Fibroblast of the conjunctiva (primary cell): Measurements from ENCODE around the gene ZNF649.
"Not testable (repeated sequence)": the region's sequence is repeated elsewhere in the genome, so short reads cannot be mapped to it uniquely, and the experiment has no call there.

Experiments used
- DNase-seq: peaks from one replicate; pipeline ENCODE4 v3.0.0-alpha.2; 2010; ENCODE audit warnings: low read depth

The ZNF649 gene

GRCh38 chr19:51904331-51905165 is at the start of gene ZNF649:
Gene ZNF649, minus strand, starts transcription at chr19:51905017. Its CDS starts 4,910 bp downstream, at chr19:51900107.
- DNase-seq = peak; percentile 65

GRCh38 chr19:51948975-51949374 is 44.2 kb upstream of the ZNF649 start:
- DNase-seq = peak; percentile 21

- no peak for DNase-seq
These were observed 41.8 kb upstream of the ZNF649 start for GRCh38 chr19:51946602-51947001.

GRCh38 chr19:51944798-51945552 is 40.2 kb upstream of the ZNF649 start:
- DNase-seq = no peak

GRCh38 chr19:51938936-51939335 is 34.1 kb upstream of the ZNF649 start:
- DNase-seq = no peak

- no peak for DNase-seq
These were observed 27.1 kb upstream of the ZNF649 start for GRCh38 chr19:51931921-51932320.

GRCh38 chr19:51927859-51928258 is 23.0 kb upstream of the ZNF649 start:
- no peak for DNase-seq

GRCh38 chr19:51926784-51927741 is 22.2 kb upstream of the ZNF649 start, which contains the start of gene ZNF613:
Gene ZNF613, plus strand, starts transcription at chr19:51927472. Its CDS starts 8,749 bp downstream, at chr19:51936221.
- peak; percentile 91 for DNase-seq

GRCh38 chr19:51926426-51926783 is 21.6 kb upstream of the ZNF649 start:
- no peak for DNase-seq

GRCh38 chr19:51921949-51922348 is 17.1 kb upstream of the ZNF649 start:
- no peak for DNase-seq

GRCh38 chr19:51919606-51920005 is 14.8 kb upstream of the ZNF649 start:
- DNase-seq = no peak

- DNase-seq = no peak
These were observed 11.3 kb upstream of the ZNF649 start for GRCh38 chr19:51916167-51916566.

GRCh38 chr19:51915324-51915867 is 10.6 kb upstream of the ZNF649 start:
- no peak for DNase-seq

- not testable (repeated sequence) for DNase-seq
These were observed 3.2 kb upstream of the ZNF649 start for GRCh38 chr19:51907981-51908380.

GRCh38 chr19:51906108-51906507 is 1.3 kb upstream of the ZNF649 start:
- not testable (repeated sequence) for DNase-seq

GRCh38 chr19:51905639-51906038 is 822 bp upstream of the ZNF649 start:
- DNase-seq = not testable (repeated sequence)

GRCh38 chr19:51905206-51905605 is 389 bp upstream of the ZNF649 start:
- DNase-seq = no peak

GRCh38 chr19:51903192-51903591 is 1.6 kb downstream of the ZNF649 start:
- DNase-seq = no peak

GRCh38 chr19:51901860-51902259 is 3.0 kb downstream of the ZNF649 start:
- no peak for DNase-seq

GRCh38 chr19:51891193-51891747 is 13.5 kb downstream of the ZNF649 start:
- no peak for DNase-seq

- no peak for DNase-seq
These were observed 14.9 kb downstream of the ZNF649 start for GRCh38 chr19:51889934-51890333.
